HT1080 (cell line): ENCODE measurements around the gene CEP162. TPM values are rescaled to one million over a fixed set of nuclear protein-coding genes. Genes with fewer than 3 reads are reported as not detected.
"Not testable (repeated sequence)": the region's sequence is repeated elsewhere in the genome, so short reads cannot be mapped to it uniquely, and the experiment has no call there.

Source experiments
- DNase-seq: peaks from one replicate; pipeline ENCODE4 v3.0.0-alpha.2; 2015; ENCODE audit warnings: low read depth
- total RNA-seq: library from RNA; depleted of rRNA; stranded (reverse); fragments of >200 nt; shearing (Covaris generic); gene quantifications from 2 replicates; pipeline ENCODE4 v1.2.3, GENCODE V29; 2014

CEP162 gene
- total RNA-seq, 1 experiment from 2014 or later: 2.4 TPM

- DNase-seq: no peak
These were observed 15.8 kb upstream of the CEP162 start for GRCh38 chr6:84243240-84243639.

- DNase-seq: no peak
These were observed 14.8 kb upstream of the CEP162 start for GRCh38 chr6:84242265-84242664.

GRCh38 chr6:84228198-84228543, 728 bp upstream of the CEP162 start:
- no peak for DNase-seq

GRCh38 chr6:84227044-84227433, 404 bp downstream of the CEP162 start:
- no peak for DNase-seq

GRCh38 chr6:84224251-84224650, 3.2 kb downstream of the CEP162 start:
- DNase-seq: no peak

GRCh38 chr6:84223608-84224007, 3.8 kb downstream of the CEP162 start:
- not testable (repeated sequence) for DNase-seq

- no peak for DNase-seq
These were observed 5.0 kb downstream of the CEP162 start for GRCh38 chr6:84222426-84222825.

- DNase-seq: peak; percentile 18
These were observed 6.5 kb downstream of the CEP162 start for GRCh38 chr6:84220809-84221409.

- DNase-seq: no peak
These were observed 9.4 kb downstream of the CEP162 start for GRCh38 chr6:84218091-84218490.

GRCh38 chr6:84213217-84213616, 14.2 kb downstream of the CEP162 start:
- DNase-seq: no peak

GRCh38 chr6:84204011-84204410, 23.4 kb downstream of the CEP162 start:
- DNase-seq: no peak

- DNase-seq: not testable (repeated sequence)
These were observed 27.5 kb downstream of the CEP162 start for GRCh38 chr6:84199987-84200386.

GRCh38 chr6:84197708-84198107, 29.7 kb downstream of the CEP162 start:
- peak; percentile 2 for DNase-seq

- DNase-seq: peak; percentile 73
These were observed 34.2 kb downstream of the CEP162 start for GRCh38 chr6:84193114-84193708.

- no peak for DNase-seq
These were observed 35.6 kb downstream of the CEP162 start for GRCh38 chr6:84191802-84192201.

- not testable (repeated sequence) for DNase-seq
These were observed 38.1 kb downstream of the CEP162 start for GRCh38 chr6:84189356-84189755.

GRCh38 chr6:84183430-84183829, 44.0 kb downstream of the CEP162 start:
- no peak for DNase-seq

GRCh38 chr6:84182001-84182400, 45.4 kb downstream of the CEP162 start:
- no peak for DNase-seq

GRCh38 chr6:84177241-84177640, 50.2 kb downstream of the CEP162 start:
- DNase-seq: no peak

GRCh38 chr6:84172574-84172973, 54.9 kb downstream of the CEP162 start:
- no peak for DNase-seq

GRCh38 chr6:84172080-84172479, 55.4 kb downstream of the CEP162 start:
- DNase-seq: no peak

- DNase-seq: no peak
These were observed 60.0 kb downstream of the CEP162 start for GRCh38 chr6:84167457-84167856.

GRCh38 chr6:84166395-84166794, 61.0 kb downstream of the CEP162 start:
- no peak for DNase-seq

GRCh38 chr6:84164328-84164727, 63.1 kb downstream of the CEP162 start:
- DNase-seq: not testable (repeated sequence)
